22Rv1 (cell line): ENCODE measurements around the gene CYTH1.

Source experiments
- ZFX ChIP-seq: fragments of 450-650 bp; IDR thresholded peaks from 2 replicates; pipeline ENCODE4 v1.6.1; 2017; ENCODE audit warnings: antibody characterized with exemption, borderline replicate concordance
- TF ChIP-seq, protein P1 (sequence below): fragments of 450-650 bp; IDR thresholded peaks from 2 replicates; pipeline ENCODE4 v1.5.1; 2017; ENCODE audit warnings: mild to moderate bottlenecking

DNA sequence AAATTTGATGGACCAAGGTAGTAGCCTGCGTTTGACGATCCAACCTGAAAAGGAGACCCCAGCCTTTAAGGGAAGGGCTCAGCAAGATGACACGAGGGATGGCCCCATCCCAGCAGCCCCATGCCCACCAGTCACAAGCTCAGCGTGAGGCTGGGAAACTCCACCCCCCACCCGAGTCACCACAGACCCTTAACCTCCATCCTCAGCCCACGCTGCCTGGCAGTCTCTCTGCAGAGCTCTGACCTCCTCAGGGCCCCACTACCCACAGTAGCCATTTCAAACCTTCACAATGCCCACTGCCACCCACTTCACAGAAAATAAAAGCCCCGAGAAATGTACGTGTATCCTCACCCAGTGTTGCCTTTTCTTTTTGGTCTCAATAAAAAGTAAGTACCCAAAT, 39.9 kb upstream of the CYTH1 start:
- TF ChIP-seq, protein P1, sequence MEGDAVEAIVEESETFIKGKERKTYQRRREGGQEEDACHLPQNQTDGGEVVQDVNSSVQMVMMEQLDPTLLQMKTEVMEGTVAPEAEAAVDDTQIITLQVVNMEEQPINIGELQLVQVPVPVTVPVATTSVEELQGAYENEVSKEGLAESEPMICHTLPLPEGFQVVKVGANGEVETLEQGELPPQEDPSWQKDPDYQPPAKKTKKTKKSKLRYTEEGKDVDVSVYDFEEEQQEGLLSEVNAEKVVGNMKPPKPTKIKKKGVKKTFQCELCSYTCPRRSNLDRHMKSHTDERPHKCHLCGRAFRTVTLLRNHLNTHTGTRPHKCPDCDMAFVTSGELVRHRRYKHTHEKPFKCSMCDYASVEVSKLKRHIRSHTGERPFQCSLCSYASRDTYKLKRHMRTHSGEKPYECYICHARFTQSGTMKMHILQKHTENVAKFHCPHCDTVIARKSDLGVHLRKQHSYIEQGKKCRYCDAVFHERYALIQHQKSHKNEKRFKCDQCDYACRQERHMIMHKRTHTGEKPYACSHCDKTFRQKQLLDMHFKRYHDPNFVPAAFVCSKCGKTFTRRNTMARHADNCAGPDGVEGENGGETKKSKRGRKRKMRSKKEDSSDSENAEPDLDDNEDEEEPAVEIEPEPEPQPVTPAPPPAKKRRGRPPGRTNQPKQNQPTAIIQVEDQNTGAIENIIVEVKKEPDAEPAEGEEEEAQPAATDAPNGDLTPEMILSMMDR = no peak
- TF ChIP-seq ZFX = no peak
